CD4-positive, alpha-beta T cell (primary cell): ENCODE measurements around the gene HEATR3. TPM values are rescaled to one million over a fixed set of nuclear protein-coding genes. Genes with fewer than 3 reads are reported as not detected.

Experiments
- ATAC-seq: fragments of 200-7000 bp; cut with Tn5 transposase; one replicate; pipeline ENCODE4 v1.10.0; 2022; ENCODE audit warnings: mild to moderate bottlenecking; ENCODE audit not compliant: poor library complexity
- CTCF ChIA-PET: fragments of 350-600 bp; sonication (Branson Sonifier 250); formaldehyde crosslinking; loops from one replicate; lab custom pipeline; 2021; ENCODE audit warnings: antibody characterized with exemption, inconsistent platforms; lab: Charles Lee
- POLR2A ChIA-PET: fragments of 350-600 bp; sonication (Branson Sonifier 250); formaldehyde crosslinking; loops from one replicate; lab custom pipeline; 2021; ENCODE audit warnings: antibody characterized with exemption, inconsistent platforms; lab: Charles Lee
- DNase-seq, 14 experiments: peaks; one replicate each; pipeline ENCODE4 v3.0.0-alpha.2; 2013 to 2020; ENCODE audit warnings: mixed read lengths in 2 of 14
- H3K27ac ChIP-seq, 2 donors: one replicate each; pipeline versions ENCODE4 v1.5.1 to v1.7.0; 2013; ENCODE audit warnings: low read length in 2 of 2, low read depth in 1 of 2, mild to moderate bottlenecking in 1 of 2
- H3K27me3 ChIP-seq, 2 experiments: 1 replicate in 1 of 2; 2 replicates in 1 of 2; pipeline versions ENCODE4 v1.6.1 to v1.7.0; 2013; ENCODE audit warnings: low read length in 2 of 2, control low read depth in 1 of 2, mild to moderate bottlenecking in 1 of 2, moderate library complexity in 1 of 2; ENCODE audit not compliant: insufficient read depth in 2 of 2, control insufficient read depth in 1 of 2
- H3K36me3 ChIP-seq: one replicate; pipeline ENCODE4 v1.6.1; 2013; ENCODE audit warnings: low read length, control low read depth; ENCODE audit not compliant: insufficient read depth
- H3K4me1 ChIP-seq: one replicate; pipeline ENCODE4 v1.6.1; 2013; ENCODE audit warnings: low read length, control low read depth; ENCODE audit not compliant: insufficient read depth
- H3K4me3 ChIP-seq: one replicate; pipeline ENCODE4 v1.5.1; 2013; ENCODE audit warnings: mild to moderate bottlenecking, low read length, moderate library complexity
- H3K9me3 ChIP-seq, 2 experiments: 1 replicate in 1 of 2; 2 replicates in 1 of 2; pipeline versions ENCODE4 v1.6.1 to v1.7.0; 2013; ENCODE audit warnings: low read length in 2 of 2, mild to moderate bottlenecking in 2 of 2, control low read depth in 1 of 2, moderate library complexity in 1 of 2; ENCODE audit not compliant: control insufficient read depth in 1 of 2, insufficient read depth in 1 of 2
- H3K27ac Mint-ChIP-seq: one replicate; pipeline ENCODE4 v1.8.0; 2020; ENCODE audit warnings: mixed read lengths
- H3K27me3 Mint-ChIP-seq: one replicate; pipeline ENCODE4 v1.8.0; 2021; ENCODE audit warnings: mixed read lengths
- H3K36me3 Mint-ChIP-seq: one replicate; pipeline ENCODE4 v1.8.0; 2021; ENCODE audit warnings: low read depth, mixed read lengths
- H3K4me1 Mint-ChIP-seq: one replicate; pipeline ENCODE4 v1.8.0; 2021; ENCODE audit warnings: low read depth, mixed read lengths
- H3K4me3 Mint-ChIP-seq: one replicate; pipeline ENCODE4 v1.8.0; 2020; ENCODE audit warnings: mild to moderate bottlenecking, mixed read lengths
- H3K9me3 Mint-ChIP-seq: one replicate; pipeline ENCODE4 v1.8.0; 2020; ENCODE audit warnings: mixed read lengths
- intact Hi-C, 2 experiments: fragments of 100-400 bp; cut with DNase I in 1 of 2; cut with micrococcal nuclease in 1 of 2; formaldehyde crosslinking; loops; one replicate each; pipeline versions ENCODE4 v1.15.1 to v1.9.0; 2023 to 2025; cut with DNase I, micrococcal nuclease
- total RNA-seq, 174 experiments: library from RNA in 2 of 174; stranded (reverse) in 2 of 174; gene quantifications; one replicate each; pipeline ENCODE4 v1.2.3 and lab custom pipeline; 2021 to 2026
- TF ChIP-seq, protein P1 (sequence below): fragments of 200-600 bp; IDR thresholded peaks from one replicate; pipeline ENCODE4 v1.8.0; 2022; ENCODE audit warnings: antibody characterized with exemption, mild to moderate bottlenecking

Gene HEATR3
- total RNA-seq, 2 experiments from 2014 or later = 10.1 to 10.6 TPM

DNA sequence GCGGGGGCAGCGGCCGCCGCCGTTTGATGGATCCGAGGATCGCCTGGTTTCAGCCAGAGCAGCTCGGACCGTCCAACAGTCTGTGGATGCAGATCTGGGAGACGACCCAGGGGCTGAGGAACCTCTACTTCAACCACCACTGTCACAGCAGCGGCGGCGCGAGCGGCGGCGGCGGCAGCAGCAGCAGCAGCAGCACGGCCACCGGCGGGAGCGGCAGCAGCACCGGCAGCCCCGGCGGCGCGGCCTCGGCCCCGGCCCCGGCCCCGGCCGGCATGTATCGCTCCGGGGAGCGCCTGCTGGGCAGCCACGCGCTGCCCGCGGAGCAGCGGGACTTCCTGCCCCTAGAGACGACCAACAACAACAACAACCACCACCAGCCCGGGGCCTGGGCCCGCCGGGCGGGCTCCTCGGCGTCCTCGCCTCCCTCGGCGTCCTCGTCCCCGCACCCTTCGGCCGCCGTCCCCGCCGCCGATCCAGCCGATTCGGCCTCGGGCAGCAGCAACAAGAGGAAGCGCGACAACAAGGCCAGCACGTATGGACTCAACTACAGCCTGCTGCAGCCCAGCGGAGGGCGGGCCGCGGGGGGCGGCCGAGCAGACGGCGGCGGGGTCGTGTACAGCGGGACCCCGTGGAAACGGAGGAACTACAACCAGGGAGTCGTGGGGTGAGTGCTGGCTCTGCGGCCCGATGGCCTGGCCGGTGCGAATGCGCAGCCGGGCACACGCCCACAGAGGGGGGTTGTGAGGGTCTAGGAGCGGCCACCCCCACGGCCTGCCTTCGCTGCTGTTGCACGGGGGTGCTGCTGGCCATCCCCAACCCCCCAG is 88.0 kb downstream of the HEATR3 start:
- TF ChIP-seq, protein P1, sequence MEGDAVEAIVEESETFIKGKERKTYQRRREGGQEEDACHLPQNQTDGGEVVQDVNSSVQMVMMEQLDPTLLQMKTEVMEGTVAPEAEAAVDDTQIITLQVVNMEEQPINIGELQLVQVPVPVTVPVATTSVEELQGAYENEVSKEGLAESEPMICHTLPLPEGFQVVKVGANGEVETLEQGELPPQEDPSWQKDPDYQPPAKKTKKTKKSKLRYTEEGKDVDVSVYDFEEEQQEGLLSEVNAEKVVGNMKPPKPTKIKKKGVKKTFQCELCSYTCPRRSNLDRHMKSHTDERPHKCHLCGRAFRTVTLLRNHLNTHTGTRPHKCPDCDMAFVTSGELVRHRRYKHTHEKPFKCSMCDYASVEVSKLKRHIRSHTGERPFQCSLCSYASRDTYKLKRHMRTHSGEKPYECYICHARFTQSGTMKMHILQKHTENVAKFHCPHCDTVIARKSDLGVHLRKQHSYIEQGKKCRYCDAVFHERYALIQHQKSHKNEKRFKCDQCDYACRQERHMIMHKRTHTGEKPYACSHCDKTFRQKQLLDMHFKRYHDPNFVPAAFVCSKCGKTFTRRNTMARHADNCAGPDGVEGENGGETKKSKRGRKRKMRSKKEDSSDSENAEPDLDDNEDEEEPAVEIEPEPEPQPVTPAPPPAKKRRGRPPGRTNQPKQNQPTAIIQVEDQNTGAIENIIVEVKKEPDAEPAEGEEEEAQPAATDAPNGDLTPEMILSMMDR = no peak
- Mint-ChIP-seq H3K9me3 (no peaks in the 10 kb centered on the region), H3K36me3 (peaks cover 34% of the 10 kb centered on the region), H3K27ac (peak overlapping the region; percentile 91), H3K27me3 (no peaks in the 10 kb centered on the region), H3K4me1 (peaks cover 46% of the 10 kb centered on the region), H3K4me3 (peak overlapping the region; percentile 94)
- CTCF ChIA-PET = no interaction called here
- H3K27ac ChIP-seq = peak overlapping the region in 1 of 2 donors; percentile 56
- H3K9me3 ChIP-seq = no peaks in the 10 kb centered on the region
- no peak for ATAC-seq
- POLR2A ChIA-PET = interaction anchor here (1.9 to 2.8 kb wide), 3 partner anchors 7 to 128 kb away, joined by 10 to 15 read pairs (median 14); partner anchors contain the start of gene CNEP1R1
- peaks cover 54% of the 10 kb centered on the region for H3K4me1 ChIP-seq
- peak overlapping the region; percentile 74 for H3K4me3 ChIP-seq
- DNase-seq = peak in 7 of 14 experiments; percentile 6 to 55 (median 20)
- H3K27me3 ChIP-seq = no peaks in the 10 kb centered on the region
- intact Hi-C loops = loop anchor here (1.0 to 10.0 kb wide), 11 partner anchors 57 to 591 kb away; partner anchors contain the start of genes CNEP1R1 (in 2 of the 2), ADCY7 (in 1 of the 2), BRD7 (in 1 of the 2) and CYLD (in 1 of the 2)
- peaks cover 4% of the 10 kb centered on the region for H3K36me3 ChIP-seq

DNA sequence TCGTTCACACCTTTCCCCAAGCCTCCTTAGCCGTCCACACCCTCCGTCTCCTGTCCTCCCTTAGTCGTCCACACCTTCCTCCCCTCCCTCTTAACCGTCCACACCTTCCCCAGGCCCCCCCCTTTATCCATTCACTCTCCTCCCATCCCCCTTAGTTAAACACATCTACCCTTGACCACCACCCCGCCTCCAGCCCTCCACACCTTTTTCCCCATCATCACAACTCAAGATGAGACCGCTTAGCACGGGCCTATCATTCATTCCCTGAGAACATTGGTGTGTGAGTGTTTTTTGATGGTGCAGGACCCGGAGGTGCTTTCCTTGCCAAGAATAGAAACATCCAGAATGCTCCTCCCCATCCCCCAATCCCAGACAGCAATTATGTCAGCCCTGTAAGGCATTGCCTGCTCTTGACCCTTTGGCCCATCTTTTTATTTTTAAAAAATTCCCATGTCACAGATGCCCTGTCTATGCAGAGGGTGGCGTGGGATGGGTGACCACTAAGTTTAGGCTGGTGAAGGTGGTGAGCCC is 88.7 kb downstream of the HEATR3 start:
- Histone ChIP-seq H3K27ac (peak overlapping the region in 1 of 2 donors; percentile 56), H3K27me3 (no peaks in the 10 kb centered on the region), H3K9me3 (no peaks in the 10 kb centered on the region), H3K4me1 (peaks cover 57% of the 10 kb centered on the region), H3K4me3 (peak overlapping the region; percentile 74), H3K36me3 (peaks cover 4% of the 10 kb centered on the region)
- Mint-ChIP-seq H3K27me3 (no peaks in the 10 kb centered on the region), H3K27ac (peak overlapping the region; percentile 91), H3K4me1 (peaks cover 52% of the 10 kb centered on the region), H3K36me3 (peaks cover 36% of the 10 kb centered on the region), H3K4me3 (peak overlapping the region; percentile 94), H3K9me3 (no peaks in the 10 kb centered on the region)
- intact Hi-C loops = loop anchor here (5.0 to 10.0 kb wide), 6 partner anchors 58 to 590 kb away; partner anchors contain the start of genes ADCY7 (in 1 of the 2), CNEP1R1 (in 1 of the 2), CYLD (in 1 of the 2) and NKD1 (in 1 of the 2)
- CTCF ChIA-PET = interaction anchor here (2.4 kb wide), 1 partner anchor 56 kb away, joined by 8 read pairs; no protein-coding TSS in a partner anchor
- peak in 3 of 14 experiments; percentile 22 to 38 (median 35) for DNase-seq
- POLR2A ChIA-PET = interaction anchor here (1.1 to 3.4 kb wide), 6 partner anchors 10 to 587 kb away, joined by 4 to 24 read pairs (median 6); partner anchors contain the start of gene HEATR3
- TF ChIP-seq, protein P1 = no peak
- no peak for ATAC-seq

DNA sequence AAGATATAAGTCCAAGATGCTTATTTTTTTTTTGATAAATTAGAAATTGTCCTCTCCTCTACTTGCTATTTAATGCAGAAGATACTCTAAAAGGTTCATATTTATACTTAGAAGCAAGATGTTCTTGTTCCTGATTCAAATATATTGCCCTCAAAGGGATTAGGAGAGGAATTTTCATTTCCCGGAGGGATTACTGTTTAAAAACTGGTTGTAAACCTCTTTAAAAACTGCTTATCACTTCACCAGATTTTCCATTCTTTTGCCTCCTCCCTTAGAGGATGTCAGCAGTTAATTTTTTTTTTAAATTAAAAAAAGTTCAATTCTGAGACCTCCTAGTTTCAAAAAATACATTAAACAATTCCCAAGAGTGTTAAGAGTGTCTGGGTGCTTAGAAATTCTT is 90.2 kb downstream of the HEATR3 start:
- peak overlapping the region; percentile 74 for H3K4me3 ChIP-seq
- DNase-seq (no peak), ATAC-seq (no peak)
- Mint-ChIP-seq H3K27ac (peak overlapping the region; percentile 91), H3K27me3 (no peaks in the 10 kb centered on the region), H3K9me3 (no peaks in the 10 kb centered on the region), H3K4me3 (peak overlapping the region; percentile 94), H3K36me3 (peaks cover 48% of the 10 kb centered on the region), H3K4me1 (peaks cover 67% of the 10 kb centered on the region)
- CTCF ChIA-PET = interaction anchor here (0.9 to 2.4 kb wide), 2 partner anchors 9 to 55 kb away, joined by 4 to 8 read pairs; no protein-coding TSS in a partner anchor
- no peak overlapping the region for H3K27ac ChIP-seq
- H3K27me3 ChIP-seq = no peaks in the 10 kb centered on the region
- H3K36me3 ChIP-seq = peaks cover 7% of the 10 kb centered on the region
- POLR2A ChIA-PET = interaction anchor here (0.6 to 3.4 kb wide), 9 partner anchors 11 to 640 kb away, joined by 3 to 24 read pairs (median 4); partner anchors contain the start of gene HEATR3
- TF ChIP-seq, protein P1 = no peak
- H3K9me3 ChIP-seq = no peaks in the 10 kb centered on the region
- intact Hi-C loops = loop anchor here (10.0 kb wide), 3 partner anchors 119 to 589 kb away; partner anchors contain the start of genes CNEP1R1 (in 1 of the 2) and CYLD (in 1 of the 2)
- peaks cover 65% of the 10 kb centered on the region for H3K4me1 ChIP-seq
